Stimulated activated CD4-positive, alpha-beta T cell treated with anti-CD3 and anti-CD28 coated beads, Interleukin-1b, Interleukin-23, amount 100 ng/mL, for 4 hours (primary cell): ENCODE measurements around the gene MGRN1.
A peak's percentile ranks its signal among the peaks of the same experiment; 100 is the strongest.

ENCODE experiments used
- DNase-seq, 2 donors: peaks; one replicate each; pipeline ENCODE4 v3.0.0-alpha.2; 2020; ENCODE audit warnings: low read depth in 2 of 2

MGRN1 gene

GRCh38 chr16:4624827-4625559 lies 367 bp downstream of the MGRN1 start:
- DNase-seq, result peak; percentile 31 to 70

DNA sequence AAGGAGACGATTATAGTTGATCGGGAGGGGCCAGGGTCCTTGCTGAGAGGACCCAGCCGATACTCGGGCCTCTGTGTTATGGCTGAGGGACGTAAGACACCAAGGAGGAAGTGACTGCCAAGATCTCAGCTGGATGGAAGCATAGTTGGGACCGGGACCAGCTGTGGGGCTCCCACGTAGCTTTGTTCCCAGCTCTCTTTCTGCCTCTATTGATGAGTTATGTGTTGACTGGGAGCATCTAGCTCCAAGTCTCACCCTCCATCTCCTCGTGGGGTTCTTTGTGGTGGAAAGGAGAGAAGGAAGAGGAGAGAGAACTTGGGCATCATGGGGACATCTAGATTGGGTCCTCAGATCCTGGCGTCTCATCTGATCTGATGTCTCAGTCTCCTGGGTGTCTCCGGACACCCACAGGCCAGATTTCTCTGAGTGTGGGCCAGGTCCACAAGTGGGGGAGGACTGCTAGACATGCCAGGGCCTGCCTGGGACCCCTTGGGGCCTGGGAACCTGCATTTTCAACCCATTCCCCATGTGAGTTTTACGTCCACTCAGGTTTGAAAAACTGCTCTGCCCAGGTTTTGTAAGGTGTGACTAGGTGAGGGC lies 1.0 kb downstream of the MGRN1 start:
- DNase-seq, result no peak

DNA sequence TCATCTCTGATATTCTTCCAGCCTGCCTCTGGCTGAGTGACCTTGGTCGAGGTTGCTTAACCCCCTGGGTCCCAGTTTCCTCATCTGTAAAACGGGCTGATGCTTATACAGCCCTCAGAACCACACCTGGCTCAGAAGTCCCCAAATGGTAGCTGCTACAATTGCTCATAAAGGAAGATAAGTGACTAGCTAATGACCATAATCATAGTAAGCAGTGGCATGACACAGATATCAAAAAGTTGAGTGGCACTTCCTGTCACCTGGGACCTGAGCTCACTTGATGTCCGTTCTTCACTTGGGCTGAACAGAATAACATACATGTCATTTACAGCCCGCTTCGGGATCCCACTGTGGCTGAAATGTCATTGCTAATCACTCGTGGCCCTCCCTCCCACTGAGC lies 1.8 kb downstream of the MGRN1 start:
- no peak for DNase-seq

DNA sequence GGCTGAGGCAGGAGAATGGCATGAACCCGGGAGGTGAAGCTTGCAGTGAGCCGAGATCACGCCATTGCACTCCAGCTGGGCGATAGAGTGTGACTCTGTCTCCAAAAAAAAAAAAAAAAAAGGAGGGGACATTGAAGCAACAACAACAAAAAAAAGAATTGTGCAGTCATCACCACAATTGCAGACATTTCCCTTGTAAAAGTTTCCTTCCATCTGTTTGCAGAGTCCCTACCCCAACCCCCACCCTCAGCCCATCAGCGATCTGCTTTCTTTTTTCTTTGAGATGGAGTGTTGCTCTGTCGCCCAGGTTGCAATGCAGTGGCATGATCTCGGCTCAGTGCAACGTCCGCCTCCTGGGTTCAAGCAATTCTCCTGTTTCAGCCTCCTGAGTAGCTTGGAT lies 3.7 kb downstream of the MGRN1 start:
- DNase-seq, result no peak

GRCh38 chr16:4631444-4631843 lies 6.8 kb downstream of the MGRN1 start:
- no peak for DNase-seq

DNA sequence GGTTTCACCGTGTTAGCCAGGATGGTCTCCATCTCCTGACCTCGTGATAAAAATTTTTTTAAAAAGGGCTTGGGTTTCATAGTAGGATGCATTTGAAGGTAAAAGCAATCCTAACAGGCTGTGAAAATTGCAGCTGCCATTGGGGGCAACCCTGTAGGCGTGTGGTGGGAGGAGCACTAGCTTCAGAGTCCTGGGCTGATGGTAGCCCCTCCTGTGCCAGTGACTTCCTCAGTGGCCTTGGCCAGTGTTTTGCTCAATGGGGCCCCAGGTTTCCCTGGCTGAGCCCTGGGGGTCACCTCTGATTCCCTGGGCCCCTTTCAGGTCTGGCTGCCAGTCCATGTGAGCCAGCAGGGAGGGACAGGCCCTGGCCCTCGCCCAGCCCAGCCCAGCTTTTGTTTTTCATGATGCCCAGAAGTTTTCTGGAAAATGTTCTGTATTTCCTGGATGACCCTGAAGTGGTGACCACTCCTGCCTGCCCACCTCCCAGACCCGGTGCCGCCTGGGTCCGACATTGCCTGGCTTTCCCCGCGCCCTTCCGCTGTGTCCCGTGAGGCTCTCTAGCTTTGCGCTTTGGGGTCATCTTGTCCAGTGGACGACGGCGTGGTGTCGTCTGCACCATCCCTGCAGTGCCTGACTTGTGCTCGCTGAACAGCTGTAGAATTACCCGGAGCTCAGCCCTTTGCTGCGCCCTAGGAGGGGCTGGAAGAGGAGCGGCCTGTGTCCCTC lies 9.4 kb downstream of the MGRN1 start:
- no peak for DNase-seq

- DNase-seq, result no peak
These were observed 10.1 kb downstream of the MGRN1 start for GRCh38 chr16:4634768-4635167.

- DNase-seq, result no peak
These were observed 11.6 kb downstream of the MGRN1 start for GRCh38 chr16:4636196-4636595.

DNA sequence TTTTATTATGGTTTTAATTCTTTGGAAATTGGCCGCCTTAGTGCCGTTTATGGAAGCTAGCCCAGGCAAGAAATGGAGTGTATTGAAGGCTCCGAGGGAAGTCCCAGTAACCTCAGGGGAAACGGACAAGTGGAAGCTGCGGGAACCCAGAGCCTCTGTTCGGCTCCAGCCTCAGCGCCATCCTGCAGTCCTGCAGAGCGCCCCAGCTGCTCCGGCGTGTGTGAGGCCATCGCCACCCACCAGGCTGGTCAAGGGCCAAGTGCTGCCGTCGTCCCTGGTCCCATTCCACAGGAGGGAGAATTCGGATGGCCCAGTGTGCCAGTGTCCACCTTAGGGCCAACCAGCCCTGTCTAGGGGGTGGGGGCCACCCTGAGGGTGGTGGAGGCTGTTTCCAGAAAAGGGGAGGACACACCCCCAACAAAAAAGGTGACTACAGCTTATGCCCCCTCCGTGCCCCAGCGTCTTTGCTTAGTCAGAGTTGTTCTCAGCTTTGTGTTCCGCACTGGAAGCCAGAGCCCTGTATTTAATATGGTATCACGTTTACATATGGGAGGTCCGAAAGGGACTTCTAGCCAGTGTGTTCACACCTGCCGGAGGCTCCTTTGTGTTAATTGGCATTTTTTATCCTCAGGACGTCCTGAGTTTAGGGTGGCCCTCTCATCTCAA lies 13.0 kb downstream of the MGRN1 start:
- no peak for DNase-seq

DNA sequence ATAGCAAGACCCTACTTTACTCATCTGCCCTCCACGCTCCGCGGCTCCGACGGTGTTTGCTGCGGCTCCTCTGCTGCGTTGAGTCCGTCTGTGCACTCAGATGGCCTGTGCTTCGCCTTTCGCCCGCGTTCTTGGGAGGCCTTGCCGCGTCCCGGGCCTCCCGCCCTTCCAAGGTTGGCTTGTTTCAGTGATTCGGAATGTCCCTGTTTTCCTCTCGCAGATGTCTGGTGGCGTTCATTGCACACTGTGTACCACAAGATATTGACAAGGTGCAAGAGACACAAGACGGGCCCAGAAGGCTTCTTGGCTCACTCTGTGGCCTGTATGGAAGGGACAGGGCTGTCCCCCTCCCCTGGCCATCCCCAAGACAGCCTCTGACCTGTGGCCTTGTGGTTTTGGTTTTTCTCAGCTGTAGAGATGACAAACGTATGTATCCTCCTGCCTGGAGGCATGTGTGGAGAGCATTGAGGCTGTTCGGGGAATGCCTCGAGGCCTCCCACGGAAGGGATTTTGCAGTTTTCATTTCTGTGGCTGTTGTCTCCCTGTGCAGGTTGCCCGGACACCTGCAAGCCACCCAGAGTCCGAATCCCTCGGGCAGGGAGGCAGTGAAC lies 15.4 kb downstream of the MGRN1 start:
- no peak for DNase-seq

- no peak for DNase-seq
These were observed 16.1 kb downstream of the MGRN1 start for GRCh38 chr16:4640572-4641305.

DNA sequence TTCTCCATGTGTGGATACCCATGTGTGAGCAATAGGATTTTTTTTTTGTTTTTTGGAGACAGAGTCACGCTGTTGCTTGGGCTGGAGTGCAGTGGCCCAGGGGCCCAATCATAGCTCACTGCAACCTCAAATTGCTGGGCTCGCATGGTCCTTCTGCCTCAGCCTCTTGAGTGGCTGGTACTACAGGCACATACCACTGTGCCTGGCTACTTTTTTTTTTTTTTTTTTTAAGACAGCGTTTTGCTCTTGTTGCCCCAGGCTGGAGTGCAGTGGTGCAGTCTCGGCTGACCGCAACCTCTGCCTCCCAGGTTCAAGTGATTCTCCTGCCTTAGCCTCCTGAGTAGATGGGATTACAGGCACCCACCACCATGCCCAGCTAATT lies 16.7 kb downstream of the MGRN1 start:
- no peak for DNase-seq

GRCh38 chr16:4641895-4642294 lies 17.3 kb downstream of the MGRN1 start:
- DNase-seq, result no peak

GRCh38 chr16:4646773-4647643 lies 22.4 kb downstream of the MGRN1 start:
- DNase-seq, result no peak

DNA sequence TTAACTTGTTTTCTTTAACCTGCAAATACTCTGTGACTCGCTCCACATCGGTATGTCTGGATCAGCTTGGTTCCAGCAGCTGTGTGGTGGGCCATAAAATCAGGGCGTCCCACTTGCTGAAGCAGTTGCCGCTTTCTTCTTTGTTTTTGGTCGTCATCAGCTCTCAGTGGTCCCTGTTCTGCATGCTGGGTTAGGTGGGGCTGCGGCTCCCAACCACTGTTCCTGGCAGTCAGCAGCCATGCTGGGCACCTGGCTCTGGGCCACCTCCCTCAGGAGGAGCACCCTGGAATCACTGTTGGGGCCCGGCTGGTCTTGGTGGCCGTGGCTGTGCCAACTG lies 23.0 kb downstream of the MGRN1 start:
- no peak for DNase-seq

DNA sequence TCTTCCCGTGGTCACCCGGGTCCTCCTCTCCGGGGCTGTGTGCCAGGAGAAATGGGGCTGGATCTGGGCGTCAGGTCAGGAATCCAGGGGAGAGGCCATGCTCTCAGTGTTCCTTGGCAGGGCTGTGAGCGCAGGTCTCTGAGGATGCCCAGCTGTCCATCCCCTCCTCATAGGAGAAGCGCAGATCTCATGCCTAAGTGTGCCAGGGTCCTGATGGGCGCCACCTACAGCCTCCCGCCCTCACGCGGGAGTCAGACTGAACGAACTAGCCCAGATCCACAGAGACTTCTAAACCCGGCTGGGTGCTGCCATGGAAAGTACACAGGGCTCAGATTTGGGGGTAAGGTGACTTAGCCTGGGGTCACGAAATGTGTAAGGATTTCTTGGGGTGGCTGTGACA lies 24.3 kb downstream of the MGRN1 start:
- no peak for DNase-seq

- no peak for DNase-seq
These were observed 25.3 kb downstream of the MGRN1 start for GRCh38 chr16:4649744-4650442.

- peak; percentile 63 to 71 for DNase-seq
These were observed 25.9 kb downstream of the MGRN1 start for GRCh38 chr16:4650443-4651074.

GRCh38 chr16:4651827-4652226 lies 27.2 kb downstream of the MGRN1 start:
- no peak for DNase-seq
